Stimulated activated CD8-positive, alpha-beta memory T cell treated with anti-CD3 and anti-CD28 coated beads, Interleukin-15, amount 100 ng/mL, for 1 hour (primary cell): ENCODE results near the gene INS.

Experiments
- DNase-seq: peaks from one replicate; pipeline ENCODE4 v3.0.0-alpha.2; 2020; ENCODE audit warnings: low read depth

INS gene

GRCh38 chr11:2160736-2161259 lies at the start of gene INS:
Gene INS, minus strand, starts transcription at chr11:2161209. Its CDS starts 238 bp downstream, at chr11:2160971.
- no peak for DNase-seq

DNA sequence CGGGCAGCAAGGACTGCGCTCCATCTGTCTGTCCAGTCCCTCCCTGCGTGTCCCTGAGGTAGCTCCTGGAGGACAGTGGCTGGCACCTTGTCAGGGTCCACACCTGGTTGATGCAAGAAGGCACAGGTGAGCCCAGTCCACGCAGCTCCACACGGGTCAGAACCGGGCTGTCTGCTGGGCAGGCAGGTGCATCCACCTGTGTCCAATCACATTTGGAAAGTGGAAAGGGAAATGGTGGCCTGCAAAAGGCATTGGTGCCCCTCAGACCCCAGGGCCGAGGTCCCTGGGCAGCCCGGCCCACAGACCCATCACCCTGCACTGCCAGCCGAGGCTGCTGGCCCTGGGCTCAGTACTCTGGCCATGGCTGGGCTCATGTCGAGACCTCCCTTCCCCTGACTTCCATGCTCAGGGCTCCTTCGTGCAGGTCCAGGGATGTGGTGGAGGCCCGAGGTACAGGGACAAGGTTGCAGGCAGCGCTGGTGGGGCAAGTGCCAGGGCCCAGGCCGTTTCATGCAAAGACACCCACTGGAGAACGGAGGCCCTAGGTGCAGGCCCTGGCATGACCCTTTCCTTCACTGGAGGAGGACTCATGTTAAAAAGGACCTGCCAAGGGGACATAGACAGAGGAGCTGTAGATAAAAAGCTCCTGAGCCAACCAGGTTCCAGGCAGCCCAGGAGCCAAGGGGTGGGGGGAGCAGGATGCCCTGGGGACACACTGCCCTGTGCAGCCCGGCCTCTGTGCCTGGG lies 49.5 kb upstream of the INS start:
- DNase-seq = no peak

DNA sequence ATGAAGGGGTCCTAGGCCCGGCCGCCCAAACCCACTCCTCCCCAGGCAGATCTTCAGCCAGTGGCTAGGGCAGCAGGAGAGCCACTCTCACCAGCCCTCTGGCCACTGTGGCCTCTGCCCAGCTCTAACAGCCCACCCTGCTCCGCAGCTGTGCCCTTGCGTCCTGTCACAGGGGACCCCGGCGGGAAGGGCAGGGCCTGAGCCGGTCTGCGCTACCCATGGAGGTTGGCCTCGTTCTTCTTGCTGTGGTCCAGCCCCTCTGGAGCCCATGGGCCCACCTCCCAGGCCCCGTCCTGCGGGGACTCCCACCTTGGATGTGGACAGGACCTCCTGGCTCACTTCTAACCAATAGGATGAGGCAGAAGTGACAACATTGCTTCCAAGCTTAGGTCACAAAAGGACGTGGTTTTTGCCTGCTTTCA lies 48.9 kb upstream of the INS start:
- DNase-seq = no peak

DNA sequence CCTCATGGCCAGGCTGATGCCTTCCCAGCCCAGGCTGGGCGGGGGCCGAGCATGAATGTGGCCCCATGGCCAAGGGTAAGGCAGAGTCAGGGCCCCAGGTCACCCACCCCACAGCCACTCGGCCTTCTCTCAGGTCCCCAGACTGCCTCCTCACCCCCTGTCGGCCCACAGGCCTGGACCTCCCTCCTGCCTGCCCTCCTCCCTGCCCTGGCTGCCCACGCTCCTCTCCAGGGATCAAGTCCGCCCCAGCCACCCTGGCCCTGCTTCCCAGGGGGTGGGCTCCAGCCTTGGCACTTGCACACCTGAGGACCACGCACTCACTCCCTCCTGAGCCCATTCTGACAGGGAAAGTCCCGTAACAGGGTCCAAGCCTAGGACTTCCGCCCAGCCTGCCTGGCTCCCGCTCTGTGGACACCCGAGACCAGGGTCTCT lies 48.4 kb upstream of the INS start:
- DNase-seq = no peak

DNA sequence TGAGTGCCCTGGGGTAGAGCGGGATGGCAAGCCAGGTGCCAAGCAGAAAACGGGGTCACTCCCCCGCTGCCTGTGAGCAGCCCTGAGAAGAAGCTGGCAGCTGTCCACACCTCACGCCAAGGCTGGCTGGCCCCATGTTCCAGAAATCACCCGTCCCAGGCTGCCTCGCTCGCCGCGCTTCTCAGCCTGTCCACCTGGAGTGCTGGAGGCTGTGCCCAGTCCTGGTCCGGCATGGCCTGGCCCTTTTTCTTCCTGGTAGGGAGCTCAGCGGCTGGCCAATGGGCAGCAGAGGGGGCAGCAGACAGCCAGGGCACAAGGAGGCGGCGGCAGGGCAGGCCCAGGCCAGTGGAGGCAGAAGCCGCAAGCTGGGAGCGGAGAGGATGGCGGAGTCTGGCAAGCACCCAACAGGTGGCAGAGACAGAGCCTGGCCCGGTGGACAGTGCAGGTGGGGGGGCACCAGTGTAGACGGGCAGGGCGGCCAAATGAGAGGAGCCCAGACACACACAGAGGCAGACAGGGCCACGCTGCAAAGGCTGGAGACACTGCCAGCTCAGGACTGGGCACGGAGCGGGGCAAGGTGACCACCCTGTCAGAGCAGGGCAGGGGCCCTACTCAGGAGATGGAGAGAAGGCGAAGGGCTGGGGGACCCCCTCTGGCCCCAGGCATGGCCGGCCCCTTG lies 47.8 kb upstream of the INS start:
- no peak for DNase-seq

GRCh38 chr11:2207773-2208621 lies 47.0 kb upstream of the INS start:
- no peak for DNase-seq

DNA sequence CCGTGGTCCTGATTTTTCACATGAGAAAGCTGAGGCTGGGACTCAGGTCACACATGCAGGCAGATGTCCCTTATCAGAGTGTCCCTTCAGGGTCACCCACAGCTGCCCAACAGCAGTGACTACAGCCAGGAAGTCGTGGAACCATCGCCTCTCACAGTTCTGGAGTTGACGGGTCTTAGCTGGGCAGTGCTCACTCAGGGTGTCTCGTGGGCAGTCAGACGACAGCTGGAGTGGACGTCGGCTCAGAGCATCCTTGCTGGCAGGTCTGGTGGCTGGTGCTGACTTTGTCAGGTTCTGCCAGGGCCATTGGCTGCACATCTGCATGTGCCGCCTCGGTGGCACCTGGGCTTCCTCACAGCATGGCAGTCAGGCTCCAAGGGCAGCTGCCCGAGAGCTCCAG lies 46.2 kb upstream of the INS start:
- no peak for DNase-seq

DNA sequence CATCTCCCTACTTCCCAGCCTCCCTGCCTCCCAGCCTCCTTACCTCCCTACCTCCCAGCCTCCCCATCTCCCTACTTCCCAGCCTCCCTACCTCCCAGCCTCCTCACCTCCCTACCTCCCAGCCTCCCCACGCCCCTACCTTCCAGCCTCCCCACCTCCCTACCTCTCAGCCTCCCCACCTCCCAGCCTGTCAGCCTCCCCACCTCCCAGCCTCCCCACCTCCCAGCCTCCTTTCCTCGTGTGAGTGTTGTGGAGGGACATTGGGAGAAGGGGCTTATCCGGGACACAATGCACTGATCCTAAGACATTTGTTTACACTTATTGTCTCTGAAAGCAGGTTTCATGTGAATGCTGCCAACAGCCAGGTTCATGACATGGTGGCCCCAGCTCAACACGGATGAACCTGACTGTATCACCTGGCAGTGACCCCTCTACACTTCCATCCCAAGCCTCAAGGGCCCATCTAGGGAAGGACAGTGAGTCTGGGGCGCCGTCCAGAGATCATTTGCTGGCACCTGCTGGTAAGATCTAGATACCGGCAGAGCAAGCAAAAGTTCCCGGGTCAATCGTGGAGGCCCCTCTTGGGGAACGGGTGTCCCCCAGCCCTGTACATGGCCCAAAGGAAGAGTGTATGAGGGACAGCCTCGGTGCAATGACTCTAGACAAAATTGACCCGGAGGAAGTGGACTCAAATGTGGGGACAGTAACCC lies 45.1 kb upstream of the INS start:
- DNase-seq = no peak

- DNase-seq = no peak
Measured at GRCh38 chr11:2205214-2205720, 44.3 kb upstream of the INS start.

GRCh38 chr11:2204361-2205213 lies 43.6 kb upstream of the INS start:
- DNase-seq = no peak

GRCh38 chr11:2203440-2204259 lies 42.6 kb upstream of the INS start:
- DNase-seq = no peak

- no peak for DNase-seq
Measured at GRCh38 chr11:2202900-2203439, 42.0 kb upstream of the INS start.

- DNase-seq = no peak
Measured at GRCh38 chr11:2202071-2202899, 41.3 kb upstream of the INS start.

DNA sequence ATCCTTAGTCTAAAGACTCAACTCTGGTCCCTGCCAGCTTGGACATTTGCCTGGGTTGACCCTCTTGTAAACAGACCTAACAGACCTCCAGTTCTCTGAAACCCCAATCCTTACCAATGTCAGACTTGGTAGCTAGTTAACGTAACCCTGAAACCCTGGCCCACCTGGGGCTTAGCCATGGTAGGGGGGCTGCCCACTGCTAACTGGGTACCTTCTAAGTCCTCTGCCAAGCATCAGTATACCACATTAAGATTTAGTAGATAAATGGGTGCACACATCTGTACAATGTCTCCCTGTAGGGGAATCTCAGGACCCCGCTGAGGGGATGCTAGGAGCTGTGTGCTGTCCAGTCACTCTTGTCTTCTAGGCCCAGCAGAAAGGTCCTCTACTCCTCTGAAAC lies 40.5 kb upstream of the INS start:
- DNase-seq = no peak

DNA sequence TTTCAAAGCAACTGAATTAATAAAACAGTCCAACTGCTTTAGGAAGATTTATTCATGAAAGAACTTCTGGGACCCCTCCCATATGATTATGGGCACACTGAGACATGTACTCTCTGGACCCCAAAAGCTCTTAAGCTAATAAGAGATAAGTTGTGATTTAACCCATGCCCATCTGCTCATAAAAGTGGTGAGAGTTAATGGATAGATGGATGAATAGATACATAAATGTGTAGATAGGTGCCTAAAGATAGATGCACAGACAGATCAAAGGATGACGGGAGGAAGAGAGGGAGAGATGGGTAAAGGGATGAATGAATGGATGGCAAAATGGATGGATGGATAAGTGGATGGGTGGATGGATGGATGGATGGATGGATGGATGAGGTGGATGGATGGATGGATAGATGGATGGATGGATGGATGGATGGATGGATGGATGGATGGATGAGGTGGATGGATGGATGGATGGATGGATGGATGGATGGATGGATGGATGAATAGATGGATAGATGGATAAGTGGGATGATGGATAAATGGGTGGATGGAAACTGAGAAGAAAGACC lies 40.0 kb upstream of the INS start:
- no peak for DNase-seq

DNA sequence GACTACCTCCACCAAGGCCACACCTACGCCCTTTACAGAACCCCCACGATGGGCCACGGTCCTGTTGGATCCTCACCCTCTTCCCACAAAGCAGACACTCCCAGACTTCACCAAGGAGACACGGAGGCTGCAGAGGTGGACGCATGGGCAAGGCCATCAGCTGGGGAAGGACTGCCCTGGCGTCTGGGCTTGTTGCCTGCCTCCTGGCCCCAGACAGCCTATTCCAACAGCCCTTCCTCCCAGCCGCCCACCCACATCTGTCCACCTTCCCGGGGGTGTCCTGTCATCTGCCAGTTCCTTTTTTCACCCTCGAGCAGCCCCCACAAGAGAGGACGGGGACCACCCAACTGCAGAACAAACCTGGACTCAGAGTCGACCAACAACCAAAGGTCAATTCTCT lies 39.5 kb upstream of the INS start:
- no peak for DNase-seq

DNA sequence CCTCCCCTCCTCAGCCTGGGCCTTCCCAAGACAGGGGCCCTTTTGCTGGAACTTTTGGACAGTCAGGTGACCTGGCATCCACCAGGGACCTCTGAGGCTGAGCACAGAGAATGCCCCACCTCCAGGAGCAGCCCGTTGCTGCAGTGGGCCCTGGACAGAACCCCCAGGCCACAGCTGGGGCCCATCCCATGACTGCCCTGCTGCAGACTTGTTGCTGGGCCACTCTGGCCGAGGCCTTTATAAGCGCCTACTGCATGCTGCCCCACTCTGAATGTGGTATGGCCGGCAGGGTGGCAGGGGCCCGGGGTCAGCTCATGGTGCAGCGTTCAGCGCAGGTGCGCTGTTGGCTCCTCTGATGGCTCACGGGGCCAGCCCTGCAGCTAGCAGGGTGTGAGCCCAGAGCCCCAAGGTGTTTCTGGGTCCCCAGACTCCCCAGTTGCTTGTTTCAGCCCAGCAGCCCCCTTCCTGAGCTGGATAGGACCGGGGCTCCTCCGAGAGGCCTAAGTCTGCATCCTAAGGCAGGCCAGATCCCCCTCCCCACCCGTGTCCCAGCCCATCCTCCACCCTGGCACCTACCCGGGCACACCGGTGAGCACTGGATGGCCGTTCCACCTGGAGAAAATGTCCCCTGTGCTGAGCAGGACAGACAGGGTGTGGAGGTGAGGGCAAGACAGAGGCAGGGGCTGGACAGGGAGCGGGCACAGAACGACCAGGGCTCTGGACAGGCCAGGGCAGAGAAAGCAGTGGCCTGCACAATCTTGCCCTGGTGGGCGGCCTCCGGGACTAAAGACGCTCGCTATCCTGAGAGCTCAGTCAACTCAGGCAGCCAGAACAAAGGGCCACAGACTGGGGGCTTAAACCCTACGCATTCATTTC lies 38.7 kb upstream of the INS start:
- DNase-seq = no peak
